GM12874 (cell line): ENCODE data around the gene CORO2A.

ENCODE experiments used
- TF ChIP-seq, protein P1 (sequence below): IDR thresholded peaks from 2 replicates; pipeline ENCODE4 v1.5.1; 2011; ENCODE audit warnings: low read depth, mild to moderate bottlenecking, control low read depth, low read length, moderate library complexity; ENCODE audit not compliant: insufficient read depth

Gene CORO2A

DNA sequence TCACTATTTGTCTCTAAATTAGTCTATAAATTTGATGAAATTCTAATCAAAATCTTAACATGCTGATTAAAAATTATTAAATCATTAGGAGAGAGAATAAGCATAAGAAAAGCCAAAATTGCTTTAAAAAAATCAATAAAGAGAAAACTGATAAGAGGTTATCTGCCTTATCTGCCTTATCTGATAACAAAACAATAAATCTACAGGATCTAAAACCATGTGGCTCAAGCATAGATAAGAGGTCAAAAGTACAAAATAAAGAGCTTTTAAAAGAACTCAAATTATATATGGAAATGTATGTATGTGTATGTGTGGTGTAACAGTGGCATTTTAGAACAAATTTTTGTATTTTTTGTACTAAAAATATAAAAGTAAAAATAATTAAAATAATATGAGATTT, 92.0 kb downstream of the CORO2A start:
- TF ChIP-seq, protein P1, sequence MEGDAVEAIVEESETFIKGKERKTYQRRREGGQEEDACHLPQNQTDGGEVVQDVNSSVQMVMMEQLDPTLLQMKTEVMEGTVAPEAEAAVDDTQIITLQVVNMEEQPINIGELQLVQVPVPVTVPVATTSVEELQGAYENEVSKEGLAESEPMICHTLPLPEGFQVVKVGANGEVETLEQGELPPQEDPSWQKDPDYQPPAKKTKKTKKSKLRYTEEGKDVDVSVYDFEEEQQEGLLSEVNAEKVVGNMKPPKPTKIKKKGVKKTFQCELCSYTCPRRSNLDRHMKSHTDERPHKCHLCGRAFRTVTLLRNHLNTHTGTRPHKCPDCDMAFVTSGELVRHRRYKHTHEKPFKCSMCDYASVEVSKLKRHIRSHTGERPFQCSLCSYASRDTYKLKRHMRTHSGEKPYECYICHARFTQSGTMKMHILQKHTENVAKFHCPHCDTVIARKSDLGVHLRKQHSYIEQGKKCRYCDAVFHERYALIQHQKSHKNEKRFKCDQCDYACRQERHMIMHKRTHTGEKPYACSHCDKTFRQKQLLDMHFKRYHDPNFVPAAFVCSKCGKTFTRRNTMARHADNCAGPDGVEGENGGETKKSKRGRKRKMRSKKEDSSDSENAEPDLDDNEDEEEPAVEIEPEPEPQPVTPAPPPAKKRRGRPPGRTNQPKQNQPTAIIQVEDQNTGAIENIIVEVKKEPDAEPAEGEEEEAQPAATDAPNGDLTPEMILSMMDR = no peak

DNA sequence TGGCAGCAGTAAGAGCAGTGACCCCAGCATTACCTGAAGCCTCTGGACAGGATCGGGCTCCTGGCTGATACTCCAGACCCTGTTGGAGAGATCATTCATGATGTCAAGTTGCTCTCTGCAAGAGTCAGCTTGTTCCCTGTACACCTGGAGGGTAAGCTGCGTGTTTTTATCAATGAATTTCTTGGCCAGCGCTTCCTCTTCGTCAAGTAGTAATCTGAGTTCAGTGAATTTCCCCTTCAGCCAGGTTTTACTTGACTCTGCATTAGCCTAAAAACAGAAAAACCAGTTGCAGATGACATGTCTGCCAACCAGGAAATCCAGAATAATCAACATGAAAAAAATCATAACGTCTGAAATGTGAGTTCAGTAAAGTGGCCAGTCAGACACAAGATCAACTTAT, 92.5 kb downstream of the CORO2A start:
- TF ChIP-seq, protein P1 = no peak

DNA sequence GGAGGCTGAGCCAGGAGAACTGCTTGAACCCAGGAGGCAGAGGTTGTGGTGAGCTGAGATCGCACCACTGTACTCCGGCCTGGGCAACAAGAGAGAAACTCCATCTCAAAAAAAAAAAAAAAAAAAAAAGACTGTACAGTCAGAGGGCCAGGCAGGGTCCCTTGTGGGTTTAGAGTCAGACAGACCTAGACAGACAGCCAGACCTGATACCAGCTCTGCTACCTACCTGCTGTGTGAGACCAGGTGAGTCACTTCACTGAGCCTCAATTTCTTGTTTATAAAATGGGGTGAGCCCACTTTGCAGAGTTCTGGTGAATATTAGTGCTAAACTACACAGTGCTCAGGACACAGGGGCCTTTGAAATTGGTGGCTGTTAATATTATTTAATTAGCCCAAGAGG, 93.1 kb downstream of the CORO2A start:
- TF ChIP-seq, protein P1 = no peak

DNA sequence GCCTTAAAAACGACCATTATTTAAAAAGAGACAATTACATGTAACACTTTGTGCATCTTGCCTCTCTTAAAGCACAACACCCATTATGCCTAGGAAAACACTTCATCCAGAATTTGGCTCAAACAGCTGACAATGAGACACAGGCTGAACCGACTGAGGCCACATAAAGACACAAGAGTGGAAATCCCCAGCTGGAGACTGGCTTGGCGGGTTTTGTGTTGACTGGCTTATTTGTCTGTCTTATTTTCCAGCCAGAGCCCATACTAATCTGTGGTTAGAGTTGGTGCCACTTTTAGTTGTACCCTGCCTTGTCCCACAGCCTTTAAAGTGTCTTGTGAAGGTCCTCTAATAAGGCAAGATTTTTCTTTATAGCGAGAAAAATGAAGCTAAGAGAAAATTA, 94.6 kb downstream of the CORO2A start:
- TF ChIP-seq, protein P1 = no peak

DNA sequence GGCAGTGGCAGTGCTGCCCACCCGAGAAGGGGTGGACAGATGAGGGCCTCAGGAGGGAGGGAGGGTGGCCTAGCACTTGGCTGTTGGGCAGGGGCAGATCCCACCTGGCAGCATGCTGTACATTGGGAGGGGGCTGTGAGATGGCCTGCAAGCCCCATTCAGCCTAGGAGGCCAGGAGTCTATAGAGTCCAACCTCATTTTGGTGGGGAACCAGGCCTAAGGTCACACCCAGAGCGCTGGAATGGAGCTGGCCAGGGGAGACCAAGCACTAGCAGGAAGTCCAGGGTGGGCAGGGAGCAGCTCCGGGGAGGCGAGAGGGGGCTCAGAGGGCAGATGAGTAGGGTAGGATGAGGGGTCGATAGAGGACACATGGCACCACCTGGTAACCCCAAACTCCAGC, 96.3 kb downstream of the CORO2A start:
- TF ChIP-seq, protein P1 = no peak

DNA sequence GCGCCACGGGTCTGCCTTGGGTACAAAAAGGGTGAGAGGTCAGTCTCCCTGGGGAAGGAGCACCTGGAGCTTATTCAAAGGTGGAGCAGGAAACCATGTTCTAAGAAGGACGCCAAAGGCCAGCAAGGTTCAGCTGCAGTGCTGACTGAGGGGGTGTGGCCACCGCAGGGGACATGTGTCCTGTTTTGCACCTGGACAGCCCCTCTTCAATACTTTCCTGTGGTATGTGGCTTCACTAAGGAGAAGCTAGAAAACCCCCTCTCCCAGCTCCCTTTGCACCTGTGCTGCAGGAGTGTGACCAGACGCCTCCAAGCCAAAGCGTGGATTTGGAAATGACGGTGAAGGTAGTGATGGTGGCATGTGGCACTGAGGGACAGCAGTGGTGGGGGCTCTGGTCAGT, 97.0 kb downstream of the CORO2A start:
- TF ChIP-seq, protein P1 = no peak

DNA sequence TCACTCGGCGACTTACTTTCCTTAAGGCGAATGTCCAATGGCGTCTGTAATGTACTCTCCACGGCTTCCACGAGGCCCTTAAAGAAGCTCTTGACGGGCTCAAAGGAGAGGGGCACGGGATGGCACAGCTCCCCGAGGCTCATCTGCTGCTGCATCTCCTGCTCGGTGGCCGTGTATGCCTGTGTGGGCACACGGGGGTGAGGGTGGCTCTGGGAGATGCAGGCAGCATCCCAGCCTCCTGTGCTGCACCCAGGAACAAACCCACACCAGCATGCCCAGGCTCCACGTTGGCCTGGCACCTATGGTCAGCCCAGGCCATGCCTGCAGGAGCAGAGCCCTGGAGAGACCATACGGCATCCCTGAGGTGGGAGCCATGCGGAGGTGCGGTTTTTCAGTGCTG, 97.6 kb downstream of the CORO2A start:
- TF ChIP-seq, protein P1 = no peak

DNA sequence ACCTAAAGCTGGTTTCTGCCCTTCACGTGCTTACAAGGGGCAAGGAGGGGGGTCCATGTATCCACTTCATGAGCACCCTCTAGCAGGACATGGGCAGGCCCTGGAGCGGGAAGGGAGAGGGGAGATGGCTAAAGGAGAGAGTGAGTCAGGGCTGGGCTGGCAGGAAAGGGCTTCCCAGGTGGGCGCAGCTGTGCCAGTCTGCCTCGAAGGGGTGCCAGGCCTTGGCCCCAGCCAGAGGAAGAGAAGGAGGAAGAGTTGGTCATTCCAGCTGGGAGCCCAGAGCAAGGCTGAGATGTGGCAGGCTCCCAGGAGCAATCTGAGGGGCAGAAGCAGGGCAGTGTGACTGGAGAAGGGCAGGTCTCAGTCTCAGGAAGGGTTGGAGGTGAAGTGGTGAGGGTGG, 98.1 kb downstream of the CORO2A start:
- TF ChIP-seq, protein P1 = no peak
